Neural progenitor cell (in vitro differentiated cells): ENCODE data around the gene CNTNAP2.

Experiments
- EZH2 ChIP-seq: fragments of 200-600 bp; sonication (generic); IDR thresholded peaks from 2 replicates; pipeline ENCODE4 v1.6.1; 2017; ENCODE audit warnings: antibody characterized with exemption, mild to moderate bottlenecking, moderate library complexity
- EZH2phosphoT487 ChIP-seq: fragments of 200-600 bp; sonication (generic); IDR thresholded peaks from 2 replicates; pipeline ENCODE4 v1.6.1; 2017; ENCODE audit warnings: antibody characterized with exemption
- TF ChIP-seq, protein P1 (sequence below): fragments of 200-600 bp; sonication (generic); IDR thresholded peaks from 2 replicates; pipeline ENCODE4 v1.5.1; 2017; ENCODE audit warnings: antibody characterized with exemption, mild to moderate bottlenecking

- TF ChIP-seq, protein P1, sequence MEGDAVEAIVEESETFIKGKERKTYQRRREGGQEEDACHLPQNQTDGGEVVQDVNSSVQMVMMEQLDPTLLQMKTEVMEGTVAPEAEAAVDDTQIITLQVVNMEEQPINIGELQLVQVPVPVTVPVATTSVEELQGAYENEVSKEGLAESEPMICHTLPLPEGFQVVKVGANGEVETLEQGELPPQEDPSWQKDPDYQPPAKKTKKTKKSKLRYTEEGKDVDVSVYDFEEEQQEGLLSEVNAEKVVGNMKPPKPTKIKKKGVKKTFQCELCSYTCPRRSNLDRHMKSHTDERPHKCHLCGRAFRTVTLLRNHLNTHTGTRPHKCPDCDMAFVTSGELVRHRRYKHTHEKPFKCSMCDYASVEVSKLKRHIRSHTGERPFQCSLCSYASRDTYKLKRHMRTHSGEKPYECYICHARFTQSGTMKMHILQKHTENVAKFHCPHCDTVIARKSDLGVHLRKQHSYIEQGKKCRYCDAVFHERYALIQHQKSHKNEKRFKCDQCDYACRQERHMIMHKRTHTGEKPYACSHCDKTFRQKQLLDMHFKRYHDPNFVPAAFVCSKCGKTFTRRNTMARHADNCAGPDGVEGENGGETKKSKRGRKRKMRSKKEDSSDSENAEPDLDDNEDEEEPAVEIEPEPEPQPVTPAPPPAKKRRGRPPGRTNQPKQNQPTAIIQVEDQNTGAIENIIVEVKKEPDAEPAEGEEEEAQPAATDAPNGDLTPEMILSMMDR: no peak
- TF ChIP-seq EZH2 (no peak), EZH2phosphoT487 (no peak)
These were observed 272.3 kb downstream of the CNTNAP2 start for GRCh38 chr7:146388928-146389327.
